Liver (tissue), 9 donors: ENCODE data around the gene MYMK. TPM values are rescaled to one million over a fixed set of nuclear protein-coding genes. Genes with fewer than 3 reads are reported as not detected.

Experiments
- DNase-seq: peaks from one replicate; pipeline ENCODE4 v3.0.0-alpha.2; 2017; ENCODE audit warnings: low spot score
- H3K27ac ChIP-seq, 2 donors: one replicate each; pipeline ENCODE4 v1.7.0; 2013; ENCODE audit warnings: inconsistent platforms in 2 of 2, low read length in 2 of 2, control low read depth in 1 of 2, low read depth in 1 of 2, mild to moderate bottlenecking in 1 of 2
- H3K27me3 ChIP-seq, 4 donors: one replicate each; pipeline versions ENCODE4 v1.6.1 to v1.7.0; 2013; ENCODE audit warnings: low read length in 3 of 4, inconsistent platforms in 1 of 4, mild to moderate bottlenecking in 1 of 4, moderate library complexity in 1 of 4; ENCODE audit not compliant: control insufficient read depth in 4 of 4, insufficient read depth in 4 of 4
- H3K36me3 ChIP-seq, 4 donors: one replicate each; pipeline versions ENCODE4 v1.6.1 to v1.7.0; 2013; ENCODE audit warnings: low read length in 3 of 4, mild to moderate bottlenecking in 3 of 4, low read depth in 1 of 4, moderate library complexity in 1 of 4; ENCODE audit not compliant: control insufficient read depth in 4 of 4, insufficient read depth in 3 of 4
- H3K4me1 ChIP-seq, 4 donors: one replicate each; pipeline versions ENCODE4 v1.6.1 to v1.7.0; 2013; ENCODE audit warnings: low read length in 3 of 4, mild to moderate bottlenecking in 3 of 4, moderate library complexity in 1 of 4; ENCODE audit not compliant: control insufficient read depth in 4 of 4, insufficient read depth in 4 of 4
- H3K4me3 ChIP-seq, 3 donors: one replicate each; pipeline versions ENCODE4 v1.6.1 to v1.7.0; 2013; ENCODE audit warnings: low read length in 3 of 3, control low read depth in 1 of 3, low read depth in 1 of 3, mild to moderate bottlenecking in 1 of 3
- H3K9ac ChIP-seq, 2 donors: one replicate each; pipeline ENCODE4 v1.7.0; 2013; ENCODE audit warnings: low read length in 2 of 2, mild to moderate bottlenecking in 2 of 2, moderate library complexity in 2 of 2, control low read depth in 1 of 2, low read depth in 1 of 2
- H3K9me3 ChIP-seq, 4 donors: one replicate each; pipeline versions ENCODE4 v1.6.1 to v1.7.0; 2013; ENCODE audit warnings: low read length in 3 of 4; ENCODE audit not compliant: control insufficient read depth in 4 of 4
- ATF3 ChIP-seq: IDR thresholded peaks from 2 replicates; pipeline ENCODE4 v1.6.1; 2016; ENCODE audit warnings: antibody characterized with exemption
- CTCF ChIP-seq: fragments of 150-350 bp; IDR thresholded peaks from 2 replicates; pipeline ENCODE4 v1.5.1; 2017; ENCODE audit warnings: improper control_type of control experiment, low read depth, low read length; ENCODE audit not compliant: missing input control
- EGR1 ChIP-seq, 2 donors: IDR thresholded peaks; 2 replicates each; pipeline ENCODE4 v1.6.1; 2016 to 2018; ENCODE audit warnings: antibody characterized with exemption in 2 of 2, low read depth in 2 of 2
- FOXA1 ChIP-seq: IDR thresholded peaks from 2 replicates; pipeline ENCODE4 v1.6.1; 2016; ENCODE audit warnings: antibody characterized with exemption
- FOXA2 ChIP-seq: IDR thresholded peaks from 2 replicates; pipeline ENCODE4 v1.6.1; 2016; ENCODE audit warnings: antibody characterized with exemption
- GABPA ChIP-seq, 2 donors: IDR thresholded peaks in 1 of 2; conservative IDR thresholded peaks in 1 of 2; 2 replicates each; pipeline ENCODE4 v1.6.1; 2016; ENCODE audit warnings: antibody characterized with exemption in 2 of 2, mild to moderate bottlenecking in 1 of 2, moderate library complexity in 1 of 2
- JUND ChIP-seq, 2 donors: IDR thresholded peaks; 2 replicates each; pipeline ENCODE4 v1.6.1; 2016; ENCODE audit warnings: antibody characterized with exemption in 2 of 2
- NR2F2 ChIP-seq: IDR thresholded peaks from 2 replicates; pipeline ENCODE4 v1.6.1; 2016; ENCODE audit warnings: antibody characterized with exemption
- REST ChIP-seq: IDR thresholded peaks from 2 replicates; pipeline ENCODE4 v1.6.1; 2016; ENCODE audit warnings: antibody characterized with exemption, mild to moderate bottlenecking
- RXRA ChIP-seq, 2 donors: IDR thresholded peaks; 2 replicates each; pipeline ENCODE4 v1.6.1; 2017 to 2018; ENCODE audit warnings: antibody characterized with exemption in 2 of 2, mild to moderate bottlenecking in 1 of 2
- TAF1 ChIP-seq: conservative IDR thresholded peaks from 2 replicates; pipeline ENCODE4 v1.6.1; 2016; ENCODE audit warnings: antibody characterized with exemption, mild to moderate bottlenecking
- YY1 ChIP-seq: IDR thresholded peaks from 2 replicates; pipeline ENCODE4 v1.6.1; 2016; ENCODE audit warnings: antibody characterized with exemption, mild to moderate bottlenecking
- WGBS: extraction: QIAGEN DNeasy Blood & Tissue Kit; methylation state at CpG from one replicate; pipeline ENCODE4 v1.1.7; 2013; 5-methylcytosine and 5-hydroxymethylcytosine counted together
- polyA plus RNA-seq, 2 donors: library from polyadenylated mRNA; stranded (reverse) in 1 of 2; unstranded in 1 of 2; fragments of 200-250 nt in 1 of 2; fragments of >200 nt in 1 of 2; fragmentation: Nextera tagmentation in 1 of 2; extraction: Ambion mirVana in 1 of 2; gene quantifications; one replicate each; pipeline versions ENCODE4 v1.2.1 to v1.2.3, GENCODE V29; 2013 to 2015
- total RNA-seq, 2 donors: library from RNA; depleted of rRNA; stranded (reverse); fragments of >200 nt; gene quantifications; one replicate each; pipeline ENCODE4 v1.2.3, GENCODE V29; 2014
- donor health status: healthy.
- donor health status: healthy.
- donor health status: healthy.
- donor health status: healthy.
- donor health status: healthy.

The MYMK gene
- total and polyA plus RNA-seq, 4 donors: not detected

GRCh38 chr9:133518706-133519449 lies 5.9 kb downstream of the MYMK start:
- Histone ChIP-seq H3K36me3 (no peaks in the 10 kb centered on the region), H3K27ac (no peak overlapping the region), H3K9ac (no peak overlapping the region), H3K4me1 (peaks cover 12 to 32% (median 21%) of the 10 kb centered on the region in 4 donors), H3K4me3 (no peak overlapping the region), H3K27me3 (no peaks in the 10 kb centered on the region), H3K9me3 (no peaks in the 10 kb centered on the region)
- TF ChIP-seq RXRA (IDR thresholded peaks at IDR 0.05) (no peak), JUND (IDR thresholded peaks at IDR 0.05) (no peak), YY1 (no peak)
- no peak for DNase-seq
- WGBS: 95% methylated on average over 27 of the region's 27 CpGs

GRCh38 chr9:133518200-133518599 lies 6.6 kb downstream of the MYMK start:
- Histone ChIP-seq H3K36me3 (no peaks in the 10 kb centered on the region), H3K9me3 (no peaks in the 10 kb centered on the region), H3K27me3 (no peaks in the 10 kb centered on the region), H3K9ac (no peak overlapping the region), H3K27ac (no peak overlapping the region), H3K4me1 (peaks cover 12 to 32% (median 21%) of the 10 kb centered on the region in 4 donors), H3K4me3 (no peak overlapping the region)
- WGBS: 91% methylated on average over 5 of the region's 5 CpGs
- TF ChIP-seq FOXA2: no peak
- DNase-seq: no peak

GRCh38 chr9:133517711-133518110 lies 7.0 kb downstream of the MYMK start:
- Histone ChIP-seq H3K36me3 (no peaks in the 10 kb centered on the region), H3K9me3 (no peaks in the 10 kb centered on the region), H3K27me3 (no peaks in the 10 kb centered on the region), H3K4me1 (peaks cover 12 to 30% (median 21%) of the 10 kb centered on the region in 4 donors), H3K4me3 (no peak overlapping the region), H3K9ac (no peak overlapping the region), H3K27ac (no peak overlapping the region)
- no peak for DNase-seq
- WGBS: 90% methylated on average over 8 of the region's 8 CpGs
- no peak for TF ChIP-seq EGR1 (IDR thresholded peaks at IDR 0.05; ENCODE audit: low read depth in 2 of 2)
- no peak for TF ChIP-seq ATF3
- TF ChIP-seq REST: no peak
- no peak for TF ChIP-seq TAF1
- no peak for TF ChIP-seq FOXA1
- TF ChIP-seq GABPA (IDR thresholded peaks at IDR 0.05 in 1 of 2, conservative IDR thresholded peaks at IDR 0.05 in 1 of 2): no peak
- no peak for TF ChIP-seq JUND (IDR thresholded peaks at IDR 0.05)
- TF ChIP-seq RXRA (IDR thresholded peaks at IDR 0.05): no peak
- no peak for TF ChIP-seq CTCF
- no peak for TF ChIP-seq FOXA2
- no peak for TF ChIP-seq NR2F2
